ENCODE data around the gene ITGAL. TPM values are rescaled to one million over a fixed set of nuclear protein-coding genes. Genes with fewer than 3 reads are reported as not detected.

ITGAL gene
- total and polyA plus RNA-seq, 2 of the 13 experiments (the other 11 are each of a cell fraction or from before 2014, with no cell fraction given) = 0.86 to 1.2 TPM

DNA sequence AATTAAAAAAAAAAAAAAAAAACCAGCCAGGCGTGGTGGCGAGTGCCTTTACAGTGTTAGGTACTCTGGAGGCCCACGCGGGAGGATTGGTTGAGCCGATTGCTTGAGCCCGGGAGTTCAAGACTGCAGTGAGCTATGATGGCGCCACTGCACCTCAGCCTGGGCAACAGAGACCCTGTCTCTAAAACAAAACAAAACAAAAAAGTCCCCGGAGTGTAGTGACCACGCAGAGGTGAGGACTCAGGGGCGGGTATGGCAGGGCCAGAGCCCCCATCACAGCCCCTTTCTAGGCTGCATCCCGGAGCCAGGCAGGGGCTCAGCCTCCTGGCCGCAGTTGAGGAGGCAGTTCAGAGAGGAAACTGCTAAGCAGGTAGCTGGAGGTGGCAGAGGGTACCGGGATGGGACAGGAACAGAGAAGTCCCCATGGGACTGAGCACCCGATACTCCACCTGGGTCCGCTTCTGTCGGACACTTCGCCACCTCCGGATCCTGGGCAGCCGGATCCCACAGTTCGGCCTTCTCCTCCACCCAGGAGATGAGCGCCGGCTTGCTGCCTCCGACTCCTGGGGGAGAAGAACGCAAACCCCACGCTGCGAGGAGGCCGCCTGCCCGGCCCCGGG, 61.3 kb downstream of the ITGAL start (continued):
- TF ChIP-seq, protein P1, sequence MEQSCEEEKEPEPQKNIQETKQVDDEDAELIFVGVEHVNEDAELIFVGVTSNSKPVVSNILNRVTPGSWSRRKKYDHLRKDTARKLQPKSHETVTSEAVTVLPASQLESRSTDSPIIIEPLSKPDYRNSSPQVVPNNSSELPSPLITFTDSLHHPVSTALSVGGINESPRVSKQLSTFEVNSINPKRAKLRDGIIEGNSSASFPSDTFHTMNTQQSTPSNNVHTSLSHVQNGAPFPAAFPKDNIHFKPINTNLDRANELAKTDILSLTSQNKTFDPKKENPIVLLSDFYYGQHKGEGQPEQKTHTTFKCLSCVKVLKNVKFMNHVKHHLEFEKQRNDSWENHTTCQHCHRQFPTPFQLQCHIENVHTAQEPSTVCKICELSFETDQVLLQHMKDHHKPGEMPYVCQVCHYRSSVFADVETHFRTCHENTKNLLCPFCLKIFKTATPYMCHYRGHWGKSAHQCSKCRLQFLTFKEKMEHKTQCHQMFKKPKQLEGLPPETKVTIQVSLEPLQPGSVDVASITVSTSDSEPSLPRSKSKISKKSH (CRISPR knock-in tag; IDR thresholded peaks at IDR 0.05; ENCODE audit: borderline replicate concordance) = no peak
- TF ChIP-seq, protein P2, sequence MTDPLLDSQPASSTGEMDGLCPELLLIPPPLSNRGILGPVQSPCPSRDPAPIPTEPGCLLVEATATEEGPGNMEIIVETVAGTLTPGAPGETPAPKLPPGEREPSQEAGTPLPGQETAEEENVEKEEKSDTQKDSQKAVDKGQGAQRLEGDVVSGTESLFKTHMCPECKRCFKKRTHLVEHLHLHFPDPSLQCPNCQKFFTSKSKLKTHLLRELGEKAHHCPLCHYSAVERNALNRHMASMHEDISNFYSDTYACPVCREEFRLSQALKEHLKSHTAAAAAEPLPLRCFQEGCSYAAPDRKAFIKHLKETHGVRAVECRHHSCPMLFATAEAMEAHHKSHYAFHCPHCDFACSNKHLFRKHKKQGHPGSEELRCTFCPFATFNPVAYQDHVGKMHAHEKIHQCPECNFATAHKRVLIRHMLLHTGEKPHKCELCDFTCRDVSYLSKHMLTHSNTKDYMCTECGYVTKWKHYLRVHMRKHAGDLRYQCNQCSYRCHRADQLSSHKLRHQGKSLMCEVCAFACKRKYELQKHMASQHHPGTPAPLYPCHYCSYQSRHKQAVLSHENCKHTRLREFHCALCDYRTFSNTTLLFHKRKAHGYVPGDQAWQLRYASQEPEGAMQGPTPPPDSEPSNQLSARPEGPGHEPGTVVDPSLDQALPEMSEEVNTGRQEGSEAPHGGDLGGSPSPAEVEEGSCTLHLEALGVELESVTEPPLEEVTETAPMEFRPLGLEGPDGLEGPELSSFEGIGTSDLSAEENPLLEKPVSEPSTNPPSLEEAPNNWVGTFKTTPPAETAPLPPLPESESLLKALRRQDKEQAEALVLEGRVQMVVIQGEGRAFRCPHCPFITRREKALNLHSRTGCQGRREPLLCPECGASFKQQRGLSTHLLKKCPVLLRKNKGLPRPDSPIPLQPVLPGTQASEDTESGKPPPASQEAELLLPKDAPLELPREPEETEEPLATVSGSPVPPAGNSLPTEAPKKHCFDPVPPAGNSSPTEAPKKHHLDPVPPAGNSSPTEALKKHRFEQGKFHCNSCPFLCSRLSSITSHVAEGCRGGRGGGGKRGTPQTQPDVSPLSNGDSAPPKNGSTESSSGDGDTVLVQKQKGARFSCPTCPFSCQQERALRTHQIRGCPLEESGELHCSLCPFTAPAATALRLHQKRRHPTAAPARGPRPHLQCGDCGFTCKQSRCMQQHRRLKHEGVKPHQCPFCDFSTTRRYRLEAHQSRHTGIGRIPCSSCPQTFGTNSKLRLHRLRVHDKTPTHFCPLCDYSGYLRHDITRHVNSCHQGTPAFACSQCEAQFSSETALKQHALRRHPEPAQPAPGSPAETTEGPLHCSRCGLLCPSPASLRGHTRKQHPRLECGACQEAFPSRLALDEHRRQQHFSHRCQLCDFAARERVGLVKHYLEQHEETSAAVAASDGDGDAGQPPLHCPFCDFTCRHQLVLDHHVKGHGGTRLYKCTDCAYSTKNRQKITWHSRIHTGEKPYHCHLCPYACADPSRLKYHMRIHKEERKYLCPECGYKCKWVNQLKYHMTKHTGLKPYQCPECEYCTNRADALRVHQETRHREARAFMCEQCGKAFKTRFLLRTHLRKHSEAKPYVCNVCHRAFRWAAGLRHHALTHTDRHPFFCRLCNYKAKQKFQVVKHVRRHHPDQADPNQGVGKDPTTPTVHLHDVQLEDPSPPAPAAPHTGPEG (CRISPR knock-in tag; IDR thresholded peaks at IDR 0.05) = no peak
- TF ChIP-seq AGO1 (IDR thresholded peaks at IDR 0.05; ENCODE audit: low read depth, low read length, poor library complexity, severe bottlenecking) (no peak), ZNF30 (CRISPR knock-in tag; IDR thresholded peaks at IDR 0.05) (peak; percentile 88; the same call in 1 of the 2 replicates), HDAC6 (IDR thresholded peaks at IDR 0.05; ENCODE audit: low read depth, low read length) (no peak), GTF2F1 (IDR thresholded peaks at IDR 0.05; ENCODE audit: low read length) (no peak), ZFX (CRISPR knock-in tag; IDR thresholded peaks at IDR 0.05; ENCODE audit: low read depth) (no peak), ZNF547 (CRISPR knock-in tag; IDR thresholded peaks at IDR 0.05) (no peak), PITX1 (CRISPR knock-in tag; IDR thresholded peaks at IDR 0.05) (no peak)
- TF ChIP-seq, protein P3, sequence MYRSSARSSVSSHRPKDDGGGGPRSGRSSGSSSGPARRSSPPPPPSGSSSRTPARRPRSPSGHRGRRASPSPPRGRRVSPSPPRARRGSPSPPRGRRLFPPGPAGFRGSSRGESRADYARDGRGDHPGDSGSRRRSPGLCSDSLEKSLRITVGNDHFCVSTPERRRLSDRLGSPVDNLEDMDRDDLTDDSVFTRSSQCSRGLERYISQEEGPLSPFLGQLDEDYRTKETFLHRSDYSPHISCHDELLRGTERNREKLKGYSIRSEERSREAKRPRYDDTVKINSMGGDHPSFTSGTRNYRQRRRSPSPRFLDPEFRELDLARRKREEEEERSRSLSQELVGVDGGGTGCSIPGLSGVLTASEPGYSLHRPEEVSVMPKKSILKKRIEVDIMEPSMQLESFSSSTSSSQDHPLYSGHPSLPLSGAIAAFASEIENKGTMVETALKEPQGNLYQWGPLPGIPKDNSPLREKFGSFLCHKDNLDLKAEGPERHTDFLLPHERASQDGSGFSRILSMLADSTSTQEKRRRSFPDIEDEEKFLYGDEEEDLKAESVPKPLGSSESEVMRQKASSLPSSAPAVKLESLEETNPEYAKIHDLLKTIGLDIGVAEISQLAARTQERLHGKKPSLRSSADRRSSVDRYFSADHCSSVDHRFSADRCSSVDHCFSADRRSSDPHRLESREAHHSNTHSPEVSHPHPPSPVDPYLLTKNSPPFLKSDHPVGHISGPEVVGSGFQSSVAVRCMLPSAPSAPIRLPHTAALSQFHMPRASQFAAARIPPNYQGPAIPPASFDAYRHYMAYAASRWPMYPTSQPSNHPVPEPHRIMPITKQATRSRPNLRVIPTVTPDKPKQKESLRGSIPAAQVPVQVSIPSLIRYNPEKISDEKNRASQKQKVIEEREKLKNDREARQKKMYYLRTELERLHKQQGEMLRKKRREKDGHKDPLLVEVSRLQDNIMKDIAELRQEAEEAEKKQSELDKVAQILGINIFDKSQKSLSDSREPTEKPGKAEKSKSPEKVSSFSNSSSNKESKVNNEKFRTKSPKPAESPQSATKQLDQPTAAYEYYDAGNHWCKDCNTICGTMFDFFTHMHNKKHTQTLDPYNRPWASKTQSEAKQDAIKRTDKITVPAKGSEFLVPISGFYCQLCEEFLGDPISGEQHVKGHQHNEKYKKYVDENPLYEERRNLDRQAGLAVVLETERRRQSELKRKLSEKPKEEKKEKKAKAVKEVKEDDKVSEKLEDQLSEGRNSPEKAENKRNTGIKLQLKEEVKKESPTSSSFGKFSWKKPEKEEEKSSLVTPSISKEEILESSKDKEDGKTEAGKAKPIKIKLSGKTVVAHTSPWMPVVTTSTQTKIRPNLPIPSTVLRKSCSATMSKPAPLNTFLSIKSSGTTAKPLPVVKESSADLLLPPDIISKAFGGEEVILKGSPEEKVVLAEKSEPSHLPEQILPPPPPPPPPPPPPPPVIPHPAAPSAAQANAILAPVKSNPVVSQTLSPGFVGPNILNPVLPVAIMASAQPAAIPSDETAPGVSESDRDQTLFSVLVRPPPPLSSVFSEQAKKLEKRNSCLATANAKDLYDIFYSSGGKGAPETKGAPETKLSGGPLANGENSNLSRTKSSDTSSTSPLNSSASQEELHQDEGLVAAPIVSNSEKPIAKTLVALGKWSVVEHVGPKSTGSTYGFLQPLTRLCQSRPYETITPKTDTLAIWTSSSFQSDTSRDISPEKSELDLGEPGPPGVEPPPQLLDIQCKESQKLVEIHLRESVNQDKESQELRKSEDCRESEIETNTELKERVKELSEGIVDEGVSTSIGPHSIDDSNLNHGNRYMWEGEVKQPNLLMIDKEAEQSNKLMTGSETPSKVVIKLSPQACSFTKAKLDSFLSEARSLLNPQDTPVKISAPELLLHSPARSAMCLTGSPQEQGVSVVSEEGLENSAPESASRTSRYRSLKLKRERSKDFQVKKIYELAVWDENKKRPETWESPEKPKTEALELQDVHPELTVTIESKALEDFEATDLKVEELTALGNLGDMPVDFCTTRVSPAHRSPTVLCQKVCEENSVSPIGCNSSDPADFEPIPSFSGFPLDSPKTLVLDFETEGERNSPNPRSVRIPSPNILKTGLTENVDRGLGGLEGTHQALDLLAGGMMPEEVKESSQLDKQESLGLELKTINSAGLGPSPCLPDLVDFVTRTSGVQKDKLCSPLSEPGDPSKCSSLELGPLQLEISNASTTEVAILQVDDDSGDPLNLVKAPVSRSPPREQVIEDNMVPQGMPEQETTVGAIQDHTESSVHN (CRISPR knock-in tag; IDR thresholded peaks at IDR 0.05) = no peak
- TF ChIP-seq, protein P4, sequence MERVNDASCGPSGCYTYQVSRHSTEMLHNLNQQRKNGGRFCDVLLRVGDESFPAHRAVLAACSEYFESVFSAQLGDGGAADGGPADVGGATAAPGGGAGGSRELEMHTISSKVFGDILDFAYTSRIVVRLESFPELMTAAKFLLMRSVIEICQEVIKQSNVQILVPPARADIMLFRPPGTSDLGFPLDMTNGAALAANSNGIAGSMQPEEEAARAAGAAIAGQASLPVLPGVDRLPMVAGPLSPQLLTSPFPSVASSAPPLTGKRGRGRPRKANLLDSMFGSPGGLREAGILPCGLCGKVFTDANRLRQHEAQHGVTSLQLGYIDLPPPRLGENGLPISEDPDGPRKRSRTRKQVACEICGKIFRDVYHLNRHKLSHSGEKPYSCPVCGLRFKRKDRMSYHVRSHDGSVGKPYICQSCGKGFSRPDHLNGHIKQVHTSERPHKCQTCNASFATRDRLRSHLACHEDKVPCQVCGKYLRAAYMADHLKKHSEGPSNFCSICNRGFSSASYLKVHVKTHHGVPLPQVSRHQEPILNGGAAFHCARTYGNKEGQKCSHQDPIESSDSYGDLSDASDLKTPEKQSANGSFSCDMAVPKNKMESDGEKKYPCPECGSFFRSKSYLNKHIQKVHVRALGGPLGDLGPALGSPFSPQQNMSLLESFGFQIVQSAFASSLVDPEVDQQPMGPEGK (CRISPR knock-in tag; IDR thresholded peaks at IDR 0.05) = no peak
